WI38 (cell line): ENCODE results near the gene CTNND2.

Experiments
- H3K4me3 ChIP-seq: 2 replicates; pipeline ENCODE4 v1.5.1; 2011; ENCODE audit warnings: low read depth, mild to moderate bottlenecking, control low read depth, low read length
- CTCF ChIP-seq: IDR thresholded peaks from 2 replicates; pipeline ENCODE4 v1.5.1; 2012; ENCODE audit warnings: low read depth, mild to moderate bottlenecking, control low read depth, low read length

CTNND2 gene

DNA sequence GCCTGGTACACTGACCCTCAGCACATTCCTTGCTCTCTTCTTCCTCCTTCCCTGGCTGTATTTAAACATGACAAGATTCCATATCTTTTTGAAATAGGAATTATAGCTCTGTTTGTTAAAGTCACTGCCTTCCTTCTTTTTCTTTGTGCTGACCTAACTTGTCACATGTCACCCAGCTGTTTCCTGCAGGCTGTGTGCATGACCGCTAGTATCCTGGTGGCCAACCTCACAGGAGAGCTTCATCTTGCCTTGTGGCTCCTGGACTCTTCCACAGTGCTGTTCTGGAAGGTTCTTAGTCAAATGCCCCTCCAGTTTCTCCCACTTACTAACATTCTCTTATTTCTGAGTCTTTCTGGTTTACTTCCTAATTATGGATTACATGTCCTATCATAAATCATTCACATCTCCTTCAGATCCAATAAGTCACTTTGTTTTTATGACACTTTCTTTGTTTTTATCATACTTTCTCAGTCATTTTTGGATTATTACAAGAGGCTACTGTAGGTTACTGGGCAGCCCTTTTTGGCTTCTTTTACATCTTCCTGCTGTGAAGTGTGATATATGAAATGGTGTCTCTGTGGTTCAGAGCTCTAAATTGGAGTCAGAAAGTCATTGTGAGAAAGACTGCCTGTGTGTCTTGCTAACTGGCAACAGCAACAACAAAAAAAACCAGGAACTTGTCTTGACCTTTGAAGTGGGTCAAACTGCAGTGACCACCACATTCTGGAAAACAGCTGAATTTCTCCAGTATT is 679.6 kb downstream of the CTNND2 start:
- no peak for TF ChIP-seq CTCF
- H3K4me3 ChIP-seq: no peak overlapping the region

GRCh38 chr5:11222169-11222568 is 682.1 kb downstream of the CTNND2 start:
- H3K4me3 ChIP-seq: no peak overlapping the region
- TF ChIP-seq CTCF: no peak

GRCh38 chr5:11214864-11215644 is 689.2 kb downstream of the CTNND2 start:
- TF ChIP-seq CTCF: no peak
- no peak overlapping the region for H3K4me3 ChIP-seq

DNA sequence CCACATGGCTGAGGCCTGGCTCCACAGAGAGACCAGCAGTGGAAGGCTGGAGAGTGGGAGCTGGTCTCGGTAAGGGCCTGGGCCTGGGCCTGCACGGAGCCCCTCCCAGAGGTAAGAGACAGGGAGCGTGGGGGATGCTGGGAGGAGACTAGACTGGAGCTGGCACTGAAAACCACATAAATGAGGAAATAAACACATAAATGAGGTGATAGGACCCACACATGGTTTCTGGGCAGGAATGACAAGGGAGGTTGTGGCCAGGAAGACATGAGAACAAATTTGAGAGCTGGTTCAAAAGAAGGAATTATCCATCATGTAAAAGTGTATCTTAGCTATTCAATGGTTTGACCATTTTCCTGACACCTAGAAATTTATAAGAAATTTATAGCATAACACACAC is 691.5 kb downstream of the CTNND2 start:
- H3K4me3 ChIP-seq: no peak overlapping the region
- TF ChIP-seq CTCF: no peak

GRCh38 chr5:11197726-11198125 is 706.5 kb downstream of the CTNND2 start:
- no peak overlapping the region for H3K4me3 ChIP-seq

DNA sequence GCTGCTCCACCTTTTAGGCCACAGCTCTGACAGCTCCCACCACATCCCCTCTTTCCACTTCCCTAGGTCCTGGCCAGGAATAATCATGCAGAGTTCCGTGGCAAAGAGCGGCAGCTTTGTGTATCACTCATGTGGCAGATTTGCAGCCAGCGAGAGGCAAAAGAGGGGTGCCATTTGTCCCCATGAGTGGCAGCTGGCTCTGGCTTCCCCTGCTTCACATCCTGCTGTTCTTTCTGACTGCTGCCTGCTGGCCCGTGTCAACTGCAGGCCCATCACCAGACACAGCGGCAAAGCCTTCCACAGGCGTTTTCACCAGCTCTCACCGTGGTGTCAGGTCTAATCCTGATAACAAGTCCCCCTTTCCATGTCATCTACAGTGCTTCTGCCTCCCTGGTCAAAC is 712.6 kb downstream of the CTNND2 start:
- TF ChIP-seq CTCF: no peak
- no peak overlapping the region for H3K4me3 ChIP-seq

More at GRCh38 chr5:11197726-11198125, 706.5 kb downstream of the CTNND2 start:
- TF ChIP-seq CTCF: no peak
